HepG2 (cell line): ENCODE measurements around the gene CEBPE. TPM values are rescaled to one million over a fixed set of nuclear protein-coding genes. Genes with fewer than 3 reads are reported as not detected.

ENCODE experiments used
- ATAC-seq: fragments of 200-7000 bp; cut with Tn5 transposase; 3 replicates; pipeline ENCODE4 v1.9.1; 2020; ENCODE audit warnings: mild to moderate bottlenecking, moderate library complexity
- BruUV-seq: library from RNA; stranded (reverse); fragments of 400-500 nt; replicated peaks from 2 replicates; lab custom pipeline; 2021; lab: Mats Ljungman, UMichigan
- CTCF ChIA-PET: fragments of 300-600 bp; formaldehyde crosslinking; extraction: SDS; loops from one replicate; lab custom pipeline; 2021; ENCODE audit warnings: low total read pairs, inconsistent platforms, low intra/inter-chr PET ratio; lab: Yijun Ruan, JAX
- POLR2A ChIA-PET: fragments of 350-600 bp; sonication (Branson Sonifier 250); formaldehyde crosslinking; loops from one replicate; lab custom pipeline; 2020; ENCODE audit warnings: antibody characterized with exemption, inconsistent platforms; lab: Yijun Ruan, JAX
- DNase-seq: peaks from one replicate; pipeline ENCODE4 v3.0.0-alpha.2; 2015; ENCODE audit warnings: low spot score
- FAIRE-seq: peaks from 3 replicates; lab custom pipeline; 2011; peaks lifted over from hg19 to GRCh38; lab: Jason Lieb, UNC
- H2AFZ ChIP-seq: one replicate; pipeline ENCODE4 v1.6.1; 2011; ENCODE audit warnings: low read length, inconsistent platforms
- H3K27ac ChIP-seq: fragments of 300-600 bp; 3 replicates; pipeline ENCODE4 v1.8.0; 2011; ENCODE audit warnings: mixed run types, mild to moderate bottlenecking, mixed read lengths, low read length, inconsistent platforms; ENCODE audit not compliant: insufficient read depth; ENCODE audit errors: extremely low read length
- H3K27me3 ChIP-seq, 2 experiments: fragments of 200-600 bp in 1 of 2; 2 replicates in 1 of 2; 3 replicates in 1 of 2; pipeline versions ENCODE4 v1.6.0 to v1.8.0; 2011; ENCODE audit warnings: low read length in 2 of 2, mild to moderate bottlenecking in 2 of 2, moderate library complexity in 2 of 2, inconsistent platforms in 1 of 2; ENCODE audit not compliant: insufficient read depth in 2 of 2, control insufficient read depth in 1 of 2
- H3K36me3 ChIP-seq, 2 experiments: fragments of 200-600 bp in 1 of 2; replicated peaks in 1 of 2; 2 replicates in 1 of 2; 3 replicates in 1 of 2; pipeline versions ENCODE4 v1.5.1 to v1.8.0; 2011; ENCODE audit warnings: low read length in 2 of 2, inconsistent platforms in 1 of 2; ENCODE audit not compliant: insufficient read depth in 2 of 2, control insufficient read depth in 1 of 2
- H3K4me1 ChIP-seq: 2 replicates; pipeline ENCODE4 v1.5.1; 2012; ENCODE audit warnings: low read length, inconsistent platforms; ENCODE audit not compliant: insufficient read depth
- H3K4me2 ChIP-seq: 2 replicates; pipeline ENCODE4 v1.6.0; 2011; ENCODE audit warnings: low read depth, low read length, inconsistent platforms
- H3K4me3 ChIP-seq, 3 experiments: fragments of 200-600 bp in 1 of 3; sonication (generic), shearing (Covaris generic) in 1 of 3; replicated peaks in 1 of 3; 2 replicates each; pipeline ENCODE4 v1.5.1; 2011 to 2016; ENCODE audit warnings: low read length in 3 of 3, inconsistent platforms in 2 of 3, low read depth in 2 of 3, mild to moderate bottlenecking in 2 of 3, control low read depth in 1 of 3, mixed read lengths in 1 of 3; ENCODE audit not compliant: insufficient read depth in 1 of 3
- H3K79me2 ChIP-seq: one replicate; pipeline ENCODE4 v1.6.1; 2011; ENCODE audit warnings: low read length, inconsistent platforms; ENCODE audit not compliant: insufficient read depth
- H3K9ac ChIP-seq: 2 replicates; pipeline ENCODE4 v1.6.0; 2011; ENCODE audit warnings: mild to moderate bottlenecking, low read depth, low read length, inconsistent platforms; ENCODE audit not compliant: insufficient read depth
- H3K9me3 ChIP-seq: 2 replicates; pipeline ENCODE4 v1.5.1; 2012; ENCODE audit warnings: mild to moderate bottlenecking, low read length
- H4K20me1 ChIP-seq: 2 replicates; pipeline ENCODE4 v1.6.0; 2011; ENCODE audit warnings: inconsistent platforms, mild to moderate bottlenecking, low read length, moderate library complexity; ENCODE audit not compliant: insufficient read depth
- DNMT3B ChIP-seq: conservative IDR thresholded peaks from 2 replicates; pipeline ENCODE4 v1.6.1; 2016; ENCODE audit warnings: missing biosample characterization, control low read depth
- EED ChIP-seq: sonication (generic); formaldehyde crosslinking; IDR thresholded peaks from 2 replicates; pipeline ENCODE4 v1.5.0; 2020; ENCODE audit warnings: mild to moderate bottlenecking, missing genetic modification reagents
- FOXO4 ChIP-seq: sonication (generic); formaldehyde crosslinking; conservative IDR thresholded peaks from 2 replicates; pipeline ENCODE4 v1.8.1; 2023; ENCODE audit warnings: missing genetic modification reagents
- NFKB2 ChIP-seq: sonication (generic); formaldehyde crosslinking; IDR thresholded peaks from 2 replicates; pipeline ENCODE4 v1.4.0; 2020; ENCODE audit warnings: missing genetic modification reagents, borderline replicate concordance
- POLR2G ChIP-seq: fragments of 200-400 bp; formaldehyde crosslinking; IDR thresholded peaks from 2 replicates; pipeline ENCODE4 v1.6.1; 2018; ENCODE audit warnings: mild to moderate bottlenecking, low read depth, low read length, moderate library complexity
- ZBTB46 ChIP-seq: sonication (generic); formaldehyde crosslinking; IDR thresholded peaks from 2 replicates; pipeline ENCODE4 v1.4.0; 2020; ENCODE audit warnings: mild to moderate bottlenecking, missing genetic modification reagents, borderline replicate concordance
- WGBS: methylation state at CpG from one replicate; pipeline ENCODE4 v1.1.6; 2017; ENCODE audit warnings: low lambda C conversion rate; 5-methylcytosine and 5-hydroxymethylcytosine counted together
- in situ Hi-C: cut with HindIII; loops from 2 replicates; pipeline ENCODE4 v1.10.0; 2017; ENCODE audit warnings: low pct_unique_long_range_greater_than_20kb; ENCODE audit not compliant: extremely low pct_ligation_motif_present
- intact Hi-C: fragments of 100-400 bp; cut with micrococcal nuclease; formaldehyde crosslinking; loops from one replicate; pipeline ENCODE4 v1.10.0; 2022; ENCODE audit not compliant: unreplicated experiment
- polyA plus RNA-seq, 8 experiments: library from polyadenylated mRNA; depleted of rRNA in 3 of 8; stranded (reverse) in 7 of 8; unstranded in 1 of 8; fragments of >200 nt; fragmentation: Illumina TruSeq in 4 of 8; extraction: Trizol in 4 of 8; gene quantifications; 2 replicates each; pipeline versions ENCODE4 v1.2.1 to v1.2.3, GENCODE V29; 2011 to 2016; ENCODE audit warnings: low read depth in 4 of 8, missing spikeins in 1 of 8, mixed read lengths in 1 of 8; ENCODE audit not compliant: insufficient read depth in 1 of 8
- total RNA-seq, 5 experiments: library from RNA; depleted of rRNA; stranded (reverse); fragments of >200 nt; fragmentation: Illumina TruSeq; extraction: Trizol; gene quantifications; 2 replicates each; pipeline ENCODE4 v1.2.3, GENCODE V29; 2016; ENCODE audit warnings: low read depth in 1 of 5
- TF ChIP-seq, protein P1 (sequence below): sonication (generic); formaldehyde crosslinking; IDR thresholded peaks from 2 replicates; pipeline ENCODE4 v1.5.1; 2020; ENCODE audit warnings: mild to moderate bottlenecking, missing genetic modification reagents, borderline replicate concordance

CEBPE gene
- total and polyA plus RNA-seq, 2 of the 13 experiments (the other 11 are each of a cell fraction or from before 2014, with no cell fraction given) = 0.09 to 0.11 TPM

GRCh38 chr14:23101213-23101970, 17.7 kb downstream of the CEBPE start (continued):
- TF ChIP-seq DNMT3B (CRISPR knock-in tag) (no peak), EED (CRISPR knock-in tag) (0 out of 2 replicates have a peak, but pooled peaks have one; percentile 25), NFKB2 (CRISPR knock-in tag) (no peak)

DNA sequence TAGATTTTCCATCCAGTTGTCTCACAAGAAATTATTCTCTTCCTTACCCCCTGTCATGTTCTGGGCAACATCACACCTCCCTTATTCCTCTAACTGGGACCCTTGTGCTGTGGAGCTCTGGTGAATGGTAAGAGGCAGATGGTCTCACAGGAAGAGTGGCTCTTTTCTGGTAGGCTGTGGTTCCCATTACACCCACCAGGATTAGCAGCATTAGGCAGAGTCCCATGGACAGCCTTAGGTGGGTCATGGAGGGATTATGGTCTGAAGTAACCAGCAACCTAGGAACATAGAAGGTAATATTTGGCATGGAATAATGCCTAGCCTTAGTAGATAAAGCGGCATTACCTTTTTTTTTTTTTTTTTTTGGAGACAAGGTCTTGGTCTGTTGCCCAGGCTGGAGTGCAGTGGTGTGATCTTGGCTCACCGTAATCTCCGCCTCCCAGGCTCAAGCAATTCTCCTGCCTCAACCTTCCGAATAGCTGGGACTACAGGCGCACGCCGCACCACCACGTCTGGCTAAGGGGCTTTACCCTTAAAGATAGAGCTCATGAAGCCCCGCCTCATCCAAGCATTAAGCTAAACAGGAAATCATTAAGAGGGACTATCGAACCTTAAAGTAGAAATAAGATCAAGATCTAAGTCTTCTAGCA, 19.7 kb downstream of the CEBPE start:
- in situ Hi-C loops = no loop called here
- no TSS peak for BruUV-seq
- TF ChIP-seq, protein P1, sequence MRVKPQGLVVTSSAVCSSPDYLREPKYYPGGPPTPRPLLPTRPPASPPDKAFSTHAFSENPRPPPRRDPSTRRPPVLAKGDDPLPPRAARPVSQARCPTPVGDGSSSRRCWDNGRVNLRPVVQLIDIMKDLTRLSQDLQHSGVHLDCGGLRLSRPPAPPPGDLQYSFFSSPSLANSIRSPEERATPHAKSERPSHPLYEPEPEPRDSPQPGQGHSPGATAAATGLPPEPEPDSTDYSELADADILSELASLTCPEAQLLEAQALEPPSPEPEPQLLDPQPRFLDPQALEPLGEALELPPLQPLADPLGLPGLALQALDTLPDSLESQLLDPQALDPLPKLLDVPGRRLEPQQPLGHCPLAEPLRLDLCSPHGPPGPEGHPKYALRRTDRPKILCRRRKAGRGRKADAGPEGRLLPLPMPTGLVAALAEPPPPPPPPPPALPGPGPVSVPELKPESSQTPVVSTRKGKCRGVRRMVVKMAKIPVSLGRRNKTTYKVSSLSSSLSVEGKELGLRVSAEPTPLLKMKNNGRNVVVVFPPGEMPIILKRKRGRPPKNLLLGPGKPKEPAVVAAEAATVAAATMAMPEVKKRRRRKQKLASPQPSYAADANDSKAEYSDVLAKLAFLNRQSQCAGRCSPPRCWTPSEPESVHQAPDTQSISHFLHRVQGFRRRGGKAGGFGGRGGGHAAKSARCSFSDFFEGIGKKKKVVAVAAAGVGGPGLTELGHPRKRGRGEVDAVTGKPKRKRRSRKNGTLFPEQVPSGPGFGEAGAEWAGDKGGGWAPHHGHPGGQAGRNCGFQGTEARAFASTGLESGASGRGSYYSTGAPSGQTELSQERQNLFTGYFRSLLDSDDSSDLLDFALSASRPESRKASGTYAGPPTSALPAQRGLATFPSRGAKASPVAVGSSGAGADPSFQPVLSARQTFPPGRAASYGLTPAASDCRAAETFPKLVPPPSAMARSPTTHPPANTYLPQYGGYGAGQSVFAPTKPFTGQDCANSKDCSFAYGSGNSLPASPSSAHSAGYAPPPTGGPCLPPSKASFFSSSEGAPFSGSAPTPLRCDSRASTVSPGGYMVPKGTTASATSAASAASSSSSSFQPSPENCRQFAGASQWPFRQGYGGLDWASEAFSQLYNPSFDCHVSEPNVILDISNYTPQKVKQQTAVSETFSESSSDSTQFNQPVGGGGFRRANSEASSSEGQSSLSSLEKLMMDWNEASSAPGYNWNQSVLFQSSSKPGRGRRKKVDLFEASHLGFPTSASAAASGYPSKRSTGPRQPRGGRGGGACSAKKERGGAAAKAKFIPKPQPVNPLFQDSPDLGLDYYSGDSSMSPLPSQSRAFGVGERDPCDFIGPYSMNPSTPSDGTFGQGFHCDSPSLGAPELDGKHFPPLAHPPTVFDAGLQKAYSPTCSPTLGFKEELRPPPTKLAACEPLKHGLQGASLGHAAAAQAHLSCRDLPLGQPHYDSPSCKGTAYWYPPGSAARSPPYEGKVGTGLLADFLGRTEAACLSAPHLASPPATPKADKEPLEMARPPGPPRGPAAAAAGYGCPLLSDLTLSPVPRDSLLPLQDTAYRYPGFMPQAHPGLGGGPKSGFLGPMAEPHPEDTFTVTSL (CRISPR knock-in tag) = no peak
- peak; percentile 47; the same call in 1 of the 2 replicates for TF ChIP-seq POLR2G
- TF ChIP-seq ZBTB46 (CRISPR knock-in tag) = no peak
- no peak for TF ChIP-seq FOXO4 (CRISPR knock-in tag)

More for the DNA sequence above, 19.7 kb downstream of the CEBPE start:
- ATAC-seq = no peak
- POLR2A ChIA-PET = no interaction called here
- peaks cover 28% of the 10 kb centered on the region for H3K4me1 ChIP-seq
- peaks cover 8 to 34% of the 10 kb centered on the region in 2 experiments for H3K27me3 ChIP-seq
- no peak for DNase-seq
- no peaks in the 10 kb centered on the region for H3K9me3 ChIP-seq
- H3K4me3 ChIP-seq = no peak overlapping the region
- H3K9ac ChIP-seq = no peak overlapping the region
- WGBS = 98% methylated on average over 10 of the region's 10 CpGs
- H4K20me1 ChIP-seq = peaks cover 3% of the 10 kb centered on the region
- H3K79me2 ChIP-seq = peaks cover 34% of the 10 kb centered on the region
- intact Hi-C loops = loop anchor here (10.0 kb wide), 1 partner anchor 1015 kb away; the partner anchor contains the start of genes DCAF11 and NRL
- FAIRE-seq = no peak
- H2AFZ ChIP-seq = no peak overlapping the region
- CTCF ChIA-PET = no interaction called here
- H3K27ac ChIP-seq = no peak overlapping the region
- H3K36me3 ChIP-seq = peaks cover 12 to 24% of the 10 kb centered on the region in 2 experiments
- no peak overlapping the region for H3K4me2 ChIP-seq
